CD1c-positive myeloid dendritic cell (primary cell): ENCODE measurements around the gene SPATA13.
"Not testable (repeated sequence)": the region's sequence is repeated elsewhere in the genome, so short reads cannot be mapped to it uniquely, and the experiment has no call there.

Source experiments
- DNase-seq: peaks from one replicate; pipeline ENCODE4 v3.0.0-alpha.2; 2016; ENCODE audit errors: extremely low spot score

The SPATA13 gene

DNA sequence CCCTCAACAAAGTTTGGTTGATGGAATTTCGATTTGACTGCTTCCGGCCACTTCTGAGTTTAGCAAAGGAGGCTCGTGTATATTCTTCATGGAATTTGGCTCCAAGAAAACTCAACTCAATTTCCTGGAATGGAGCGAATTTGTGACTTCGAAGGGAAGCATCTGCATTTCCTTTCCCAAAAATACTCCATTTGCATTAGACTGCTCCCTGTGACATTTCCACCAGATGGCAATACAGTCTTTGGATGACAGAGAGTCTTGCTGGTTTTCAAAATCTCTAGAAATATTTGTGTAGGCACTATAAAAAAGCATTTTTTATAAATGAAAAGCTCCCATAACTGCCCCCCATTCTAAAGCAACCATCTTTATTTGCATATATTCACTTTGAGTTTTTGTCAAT is 152.9 kb downstream of the SPATA13 start:
- no peak for DNase-seq

DNA sequence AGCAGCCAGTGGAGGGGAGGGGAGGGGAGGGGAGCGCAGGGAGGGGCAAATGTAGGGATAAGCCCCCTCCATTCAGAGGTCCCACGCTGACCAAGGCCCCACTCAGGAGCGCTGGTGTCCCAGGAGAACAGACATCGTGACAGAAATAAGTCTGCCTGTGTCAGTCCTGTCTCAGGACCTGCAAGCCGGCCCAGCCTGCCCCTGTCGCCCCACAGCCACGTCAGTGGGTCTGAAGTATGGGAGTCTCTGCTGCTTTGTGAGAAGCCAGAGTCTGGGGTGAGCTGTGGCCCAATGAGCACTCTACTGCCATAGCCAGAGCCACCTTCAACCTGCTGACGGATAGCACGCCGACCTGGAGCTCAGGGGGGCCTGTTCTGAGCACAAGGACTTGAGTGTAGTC is 157.3 kb downstream of the SPATA13 start:
- not testable (repeated sequence) for DNase-seq

DNA sequence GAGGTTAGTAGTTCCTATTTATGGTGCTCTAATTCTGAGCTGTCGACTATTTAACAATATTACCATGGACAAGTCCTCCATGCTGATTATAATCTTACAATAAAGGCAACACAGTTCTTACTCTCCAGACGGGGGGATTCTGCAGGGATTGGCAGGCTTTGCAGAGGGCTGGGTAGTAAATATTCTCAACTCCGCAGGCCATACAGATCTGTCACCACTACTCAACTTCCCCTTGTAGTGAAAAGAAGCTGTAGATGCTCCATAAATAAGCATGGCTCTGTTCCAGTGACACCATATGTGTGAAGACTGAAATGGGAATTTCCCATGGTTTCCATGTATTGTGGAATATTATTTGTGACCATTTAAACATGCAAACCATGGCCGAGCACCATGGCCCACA is 158.4 kb downstream of the SPATA13 start:
- DNase-seq: not testable (repeated sequence)

DNA sequence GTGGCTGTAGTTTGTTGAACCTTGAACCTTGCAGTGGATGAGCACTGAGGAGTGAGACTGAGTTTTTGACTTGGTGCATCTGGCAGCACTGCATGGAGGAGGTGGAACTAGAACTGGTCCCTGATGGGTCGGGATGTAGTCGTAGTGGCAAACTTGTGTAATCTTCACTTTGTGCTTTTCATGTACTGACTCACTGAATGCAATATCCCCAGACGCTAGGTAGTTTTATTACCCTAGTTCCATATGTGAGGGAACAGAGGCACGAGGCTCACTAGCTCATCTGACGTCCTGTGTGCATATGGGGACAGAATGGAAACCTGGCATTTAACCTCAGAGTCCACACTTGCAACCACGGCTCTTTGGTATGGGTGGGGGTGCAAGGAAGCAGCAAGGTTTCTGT is 159.1 kb downstream of the SPATA13 start:
- DNase-seq: not testable (repeated sequence)

DNA sequence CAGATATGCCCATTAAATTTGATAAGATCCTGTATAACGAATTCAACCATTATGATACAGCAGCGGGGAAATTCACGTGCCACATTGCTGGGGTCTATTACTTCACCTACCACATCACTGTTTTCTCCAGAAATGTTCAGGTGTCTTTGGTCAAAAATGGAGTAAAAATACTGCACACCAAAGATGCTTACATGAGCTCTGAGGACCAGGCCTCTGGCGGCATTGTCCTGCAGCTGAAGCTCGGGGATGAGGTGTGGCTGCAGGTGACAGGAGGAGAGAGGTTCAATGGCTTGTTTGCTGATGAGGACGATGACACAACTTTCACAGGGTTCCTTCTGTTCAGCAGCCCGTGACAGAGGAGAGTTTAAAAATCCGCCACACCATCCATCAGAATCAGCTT is 160.9 kb downstream of the SPATA13 start:
- not testable (repeated sequence) for DNase-seq

DNA sequence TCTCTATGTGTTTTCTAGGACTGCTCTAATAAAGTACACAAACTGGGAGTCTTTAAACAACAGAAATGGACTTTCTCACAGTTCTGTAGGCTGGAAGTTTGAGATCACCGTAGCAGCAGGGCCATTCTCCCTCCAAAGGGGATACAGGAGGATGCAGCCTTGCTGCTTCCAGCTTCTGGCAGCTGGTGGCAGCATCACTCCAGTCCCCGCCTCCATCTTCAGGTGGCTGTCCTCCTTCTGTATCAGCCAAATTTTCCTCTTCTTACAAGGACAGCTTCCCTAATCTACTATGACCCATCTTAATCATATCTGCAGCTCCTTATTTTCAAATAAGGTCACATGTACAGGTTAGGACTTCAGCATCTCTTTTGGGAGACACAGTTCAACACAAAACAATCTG is 161.9 kb downstream of the SPATA13 start:
- DNase-seq: not testable (repeated sequence)

DNA sequence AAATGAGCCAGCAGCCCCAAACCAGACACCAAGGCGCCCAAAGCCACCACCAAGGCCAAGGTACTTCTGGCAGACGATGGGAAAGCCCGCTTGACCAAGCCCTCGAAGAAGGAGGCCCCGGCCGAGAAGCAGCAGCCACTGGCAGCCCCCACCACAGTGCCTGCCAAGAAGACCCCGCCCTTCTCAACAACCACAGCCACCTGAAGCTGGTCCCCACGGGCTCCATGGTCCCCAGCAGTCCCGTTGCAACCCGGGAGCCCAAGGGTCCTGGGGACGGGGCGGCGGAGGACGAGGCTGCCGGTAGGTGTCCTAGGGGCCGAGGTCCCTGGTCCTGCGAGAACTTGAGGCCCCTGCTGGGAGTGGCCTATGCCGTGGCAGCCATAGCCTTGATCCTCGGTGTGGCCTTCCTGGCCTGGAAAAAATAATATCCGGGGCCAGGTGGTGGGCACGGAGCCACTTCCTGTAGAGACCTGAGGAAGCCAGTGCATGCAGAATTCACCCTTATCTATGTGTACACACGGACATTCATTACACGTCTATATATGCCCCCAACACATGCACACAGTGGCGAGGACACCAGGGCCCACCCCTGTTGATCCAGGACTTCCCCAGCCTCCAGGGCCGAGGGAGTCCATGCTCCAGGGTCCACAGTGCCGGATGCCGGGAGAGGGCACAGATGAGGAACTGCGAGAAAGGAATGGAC is 162.7 kb downstream of the SPATA13 start:
- DNase-seq: no peak

DNA sequence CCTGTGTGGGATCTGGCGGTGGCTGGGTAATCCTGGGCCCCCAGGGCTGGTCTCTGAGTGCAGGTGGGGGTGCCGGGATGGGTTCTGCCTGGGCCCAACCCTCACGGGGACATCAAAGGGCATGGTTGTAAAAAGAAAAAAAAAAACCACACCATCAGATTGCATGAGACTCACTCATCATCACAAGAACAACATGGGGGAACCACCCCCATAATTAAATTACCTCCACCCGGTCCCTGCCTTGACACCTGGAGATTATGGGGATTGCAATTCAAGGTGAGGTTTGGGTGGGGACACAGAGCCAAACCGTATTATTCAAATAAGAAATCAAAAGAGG is 163.2 kb downstream of the SPATA13 start:
- DNase-seq: no peak

DNA sequence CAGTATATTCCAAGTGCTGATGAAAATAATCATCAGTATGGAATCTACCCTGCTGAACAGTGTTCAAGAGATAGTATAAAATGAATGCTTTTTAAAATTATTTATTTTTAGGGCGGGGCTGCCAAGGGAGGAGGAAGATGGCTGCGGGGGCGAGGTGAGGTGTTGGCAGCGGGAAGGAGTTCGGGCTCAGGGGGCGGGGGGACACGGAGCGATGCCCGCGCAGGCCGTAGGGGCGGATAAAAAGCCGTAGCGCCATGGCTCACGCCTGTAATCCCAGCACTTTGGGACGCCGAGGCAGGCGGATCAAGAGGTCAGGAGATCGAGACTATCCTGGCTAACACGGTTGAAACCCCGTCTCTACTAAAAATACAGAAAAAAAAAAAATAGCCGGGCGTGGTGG is 167.1 kb downstream of the SPATA13 start:
- DNase-seq: not testable (repeated sequence)

DNA sequence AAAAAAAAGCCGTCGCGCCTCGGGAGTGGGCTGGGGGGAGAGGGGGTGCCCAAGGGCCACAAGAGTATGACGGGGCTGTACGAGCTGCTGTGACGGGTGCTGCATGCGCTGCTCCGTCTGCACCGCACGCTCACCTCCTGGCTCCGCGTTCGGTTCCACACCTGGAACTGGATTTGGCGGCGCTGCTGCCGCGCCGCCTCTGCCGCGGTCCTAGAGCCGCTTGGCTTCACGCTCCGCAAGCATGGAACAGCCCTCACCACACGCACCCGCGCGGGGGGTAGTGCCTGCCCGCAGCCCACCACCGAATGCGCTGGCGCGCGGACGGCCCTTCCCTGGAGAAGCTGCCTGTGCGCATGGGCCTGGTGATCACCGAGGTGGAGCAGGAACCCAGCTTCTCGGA is 167.6 kb downstream of the SPATA13 start:
- DNase-seq: no peak

DNA sequence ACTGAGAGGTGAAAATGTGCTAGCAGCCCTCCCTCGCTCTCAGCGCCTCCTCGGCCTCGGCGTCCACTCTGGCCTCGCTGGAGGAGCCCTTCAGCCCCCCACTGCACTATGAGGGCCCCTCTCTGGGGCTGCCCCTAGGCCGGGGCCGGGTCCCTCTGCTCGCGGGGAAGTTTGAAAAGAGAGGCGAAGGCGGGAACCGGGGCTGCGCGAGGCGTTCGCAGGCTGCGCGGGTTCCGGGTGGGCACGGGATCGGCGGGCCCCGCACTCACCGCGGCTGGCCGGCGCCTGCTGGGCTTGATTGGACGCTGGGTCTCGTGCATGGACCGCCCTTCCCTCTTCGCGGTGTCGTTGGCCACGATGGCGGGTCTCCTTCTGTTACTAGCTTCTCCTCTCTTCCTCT is 178.2 kb downstream of the SPATA13 start:
- DNase-seq: no peak

DNA sequence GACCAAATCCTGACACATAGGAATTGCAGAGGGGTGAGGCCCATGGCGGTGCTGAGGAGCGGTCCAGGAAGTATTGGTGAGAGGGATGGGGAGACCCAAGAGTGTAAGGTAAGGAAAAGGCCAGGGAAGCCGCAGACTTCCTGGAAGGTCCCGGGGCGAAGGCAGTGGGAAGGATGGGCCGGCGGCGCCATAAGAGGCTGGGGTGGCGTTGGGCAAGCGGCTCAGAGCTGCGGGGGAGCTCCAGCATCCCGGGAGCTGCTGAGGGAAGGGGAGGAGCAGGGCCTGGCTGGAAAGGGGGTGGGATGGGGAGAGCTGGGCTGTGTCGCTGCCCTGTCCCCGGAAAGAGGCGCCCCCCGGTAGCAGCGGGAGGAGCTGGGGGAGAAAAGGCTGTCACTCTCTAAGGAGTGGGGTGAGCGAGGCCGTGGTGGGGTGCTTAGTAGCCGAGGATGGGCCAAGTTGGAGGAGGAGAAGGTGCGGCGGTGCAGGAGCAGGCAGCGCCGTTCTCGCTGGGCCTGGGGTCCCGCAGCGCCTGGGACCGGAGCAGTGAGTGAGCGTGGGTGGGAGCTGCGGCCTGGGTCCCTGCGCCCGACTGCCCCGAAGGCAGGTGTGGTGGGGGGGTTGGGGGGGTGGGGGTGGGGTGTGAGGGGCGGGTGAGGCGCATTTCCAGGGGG is 179.6 kb downstream of the SPATA13 start:
- DNase-seq: no peak

DNA sequence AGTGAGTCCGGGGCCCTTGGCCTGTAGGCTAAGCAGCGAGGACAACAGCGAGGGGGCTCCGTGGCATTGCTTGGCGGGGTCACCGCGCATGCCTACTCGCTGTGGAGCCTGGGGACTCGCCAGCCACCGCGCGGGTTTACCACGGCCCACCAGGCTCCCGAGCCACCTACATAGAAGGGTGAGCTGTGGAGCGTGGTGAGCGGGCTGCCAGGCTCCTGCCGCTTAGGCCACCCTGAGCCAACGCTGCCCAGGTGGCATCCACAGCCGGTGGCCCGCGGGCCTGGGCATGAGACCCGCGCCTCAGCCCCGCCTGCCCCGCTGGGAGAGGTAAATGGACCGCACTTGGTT is 180.1 kb downstream of the SPATA13 start:
- no peak for DNase-seq

DNA sequence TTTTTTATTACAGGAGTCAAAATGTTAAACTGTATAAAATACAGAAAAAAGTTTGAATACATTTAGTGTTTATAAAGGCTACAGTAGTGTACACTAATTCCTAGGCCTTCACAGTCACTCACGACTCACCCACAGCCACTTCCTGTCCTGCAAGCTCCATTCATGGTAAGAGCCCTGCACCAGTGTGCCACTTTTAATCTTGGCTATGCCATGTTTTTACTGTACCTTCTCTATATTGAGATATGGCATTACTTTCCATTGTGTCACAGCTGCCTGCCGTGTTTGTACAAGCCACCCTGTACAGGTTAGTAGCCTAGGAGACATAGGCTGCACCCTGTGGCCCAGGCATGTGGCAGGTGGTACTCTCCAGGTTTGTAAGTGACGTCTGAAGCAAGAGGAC is 180.9 kb downstream of the SPATA13 start:
- DNase-seq: no peak

DNA sequence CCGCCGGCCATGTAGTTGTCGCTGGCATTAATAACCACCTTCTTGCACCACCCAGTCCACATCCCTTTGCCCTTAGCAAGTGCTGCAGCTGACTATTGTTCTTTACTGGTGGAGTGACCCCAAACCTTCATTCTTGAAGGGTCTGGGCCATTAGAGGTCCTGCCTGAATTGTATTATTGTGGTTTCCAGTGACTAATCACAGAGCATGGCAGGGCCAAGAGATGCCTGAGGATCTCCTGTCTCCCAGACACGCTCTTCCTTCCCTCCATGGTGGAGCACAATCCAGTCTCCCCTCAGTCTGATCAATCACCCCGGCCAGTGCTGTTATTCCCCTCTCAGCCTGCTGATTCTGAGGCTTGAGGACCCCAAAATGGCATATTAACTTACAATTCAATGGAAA is 187.9 kb downstream of the SPATA13 start:
- DNase-seq: no peak

DNA sequence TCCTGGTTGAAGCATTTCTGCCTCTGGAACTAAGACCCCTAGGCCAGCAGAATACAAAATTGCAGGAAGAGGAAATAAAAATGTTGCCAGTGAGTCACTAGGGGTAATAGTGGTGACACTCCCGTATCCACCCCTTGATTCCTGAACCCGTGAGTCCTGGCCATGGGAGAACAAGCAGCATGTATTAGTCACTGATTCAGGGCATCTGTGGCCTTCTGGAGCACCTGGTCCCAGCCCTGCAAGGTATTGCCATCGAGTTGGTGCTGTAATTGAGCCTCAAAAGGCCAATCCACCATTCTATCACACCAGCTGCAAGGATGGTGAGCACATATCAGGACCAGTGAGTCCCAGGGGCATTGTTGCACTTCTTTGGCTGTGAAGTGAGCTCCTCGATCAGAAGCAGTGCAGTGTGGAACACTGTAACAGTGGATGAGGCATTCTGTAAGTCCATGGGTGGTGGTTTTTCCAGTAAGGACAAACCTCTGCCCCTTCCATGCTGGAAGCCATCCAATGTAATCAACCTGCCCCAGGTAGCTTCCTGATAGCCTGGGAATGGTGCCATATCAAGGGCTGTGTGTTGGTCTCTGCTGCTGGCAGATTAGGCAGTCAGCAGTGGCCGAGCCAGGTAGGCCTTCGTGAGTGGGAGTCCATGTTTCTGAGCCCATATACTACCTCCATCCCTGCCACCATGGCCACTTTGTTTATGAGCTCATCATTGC is 188.4 kb downstream of the SPATA13 start:
- no peak for DNase-seq

DNA sequence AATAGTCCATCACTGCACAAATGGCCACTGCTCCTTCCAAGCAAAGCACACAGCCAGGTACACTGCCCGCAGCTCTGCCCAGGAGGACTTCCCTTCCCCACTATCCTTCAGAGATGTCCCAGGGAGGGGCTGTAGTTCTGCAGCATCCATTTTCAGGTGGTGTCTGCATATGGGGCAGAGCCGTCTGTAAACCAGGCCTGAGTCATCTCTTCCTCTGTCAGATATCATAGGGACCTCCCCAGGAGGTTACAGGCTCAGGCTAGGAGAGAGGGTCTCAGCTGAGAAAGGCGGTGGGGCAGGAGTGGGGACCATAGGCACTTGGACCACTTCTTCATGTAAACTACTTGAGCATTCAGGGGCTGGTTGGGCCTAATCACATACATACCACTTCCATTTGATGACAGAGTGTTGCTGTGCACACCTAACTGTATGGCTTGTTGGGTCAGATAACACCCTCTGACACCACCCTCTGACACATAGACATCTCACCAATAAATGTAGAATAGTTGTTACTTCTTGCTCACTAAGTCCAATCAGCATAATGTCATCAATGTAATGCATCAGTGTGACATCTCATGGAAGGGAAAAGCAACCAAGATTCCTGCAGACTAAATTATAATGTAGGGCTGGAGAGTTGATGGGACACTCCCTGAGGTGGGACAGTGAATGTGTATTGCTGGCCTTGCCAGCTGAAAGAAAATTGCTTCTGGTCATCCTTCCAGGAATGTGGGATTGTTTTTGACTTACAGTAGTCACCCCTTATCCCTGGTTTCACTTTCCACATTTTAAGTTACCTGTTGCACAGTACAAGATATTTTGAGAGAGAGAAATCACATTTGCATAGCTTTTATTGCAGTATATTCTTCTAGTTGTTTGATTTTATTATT is 189.5 kb downstream of the SPATA13 start:
- DNase-seq: not testable (repeated sequence)

DNA sequence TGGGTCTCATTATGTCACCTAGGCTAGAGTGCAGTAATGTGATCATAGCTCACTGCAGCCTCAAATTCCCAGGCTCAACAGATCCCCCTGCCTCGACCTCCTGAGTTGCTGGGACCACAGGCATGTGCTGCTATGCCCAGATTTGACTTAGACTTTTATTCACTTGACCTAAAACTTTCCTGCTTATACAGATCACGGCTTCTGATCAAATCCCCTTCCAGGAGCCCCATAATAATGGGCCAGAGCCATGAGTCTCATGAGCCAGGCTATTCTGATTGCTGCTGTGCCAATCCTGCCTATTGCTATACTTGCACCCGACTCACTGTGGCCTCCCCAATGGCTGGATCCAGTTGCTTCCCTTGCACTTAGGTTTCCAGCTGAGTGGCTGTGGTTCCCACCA is 190.9 kb downstream of the SPATA13 start:
- no peak for DNase-seq

DNA sequence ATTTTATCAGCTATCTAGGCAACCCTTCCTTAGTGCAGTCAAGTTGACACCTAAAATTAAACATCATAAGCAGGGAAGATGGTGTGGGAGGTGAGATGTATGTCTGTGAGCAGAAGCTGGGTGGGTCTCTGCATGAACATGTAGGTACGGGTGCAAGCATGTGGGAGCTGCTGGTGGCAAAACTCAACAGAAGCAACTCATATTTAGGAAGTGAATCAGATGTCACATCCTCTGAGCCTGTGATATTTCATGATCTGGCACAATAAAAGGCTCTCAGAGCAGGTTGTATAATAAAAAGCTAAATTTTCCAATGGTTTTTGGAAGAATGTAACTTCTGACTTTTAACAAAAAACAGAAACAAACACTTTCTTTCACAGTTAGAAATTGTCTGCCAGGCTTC is 193.2 kb downstream of the SPATA13 start:
- DNase-seq: no peak

DNA sequence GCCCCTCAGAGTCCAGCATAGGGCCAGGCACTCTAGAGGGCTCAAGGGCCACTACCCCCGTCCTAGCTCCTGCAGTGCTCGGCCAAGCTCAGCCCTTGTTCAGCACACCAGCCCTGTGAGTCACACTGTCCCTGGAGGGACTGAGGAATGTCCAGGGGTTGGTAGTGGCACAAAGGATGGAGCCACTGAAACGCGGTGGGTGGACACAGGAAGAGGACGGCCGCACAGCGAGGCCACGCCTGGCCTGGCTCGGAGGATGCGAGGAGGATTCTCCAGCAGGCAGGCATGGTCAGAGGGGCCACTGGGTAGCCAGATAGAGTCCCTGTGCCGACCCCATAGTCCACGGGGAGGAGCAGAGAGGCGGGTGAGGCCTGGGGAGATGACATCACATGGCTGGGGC is 194.6 kb downstream of the SPATA13 start:
- DNase-seq: no peak

DNA sequence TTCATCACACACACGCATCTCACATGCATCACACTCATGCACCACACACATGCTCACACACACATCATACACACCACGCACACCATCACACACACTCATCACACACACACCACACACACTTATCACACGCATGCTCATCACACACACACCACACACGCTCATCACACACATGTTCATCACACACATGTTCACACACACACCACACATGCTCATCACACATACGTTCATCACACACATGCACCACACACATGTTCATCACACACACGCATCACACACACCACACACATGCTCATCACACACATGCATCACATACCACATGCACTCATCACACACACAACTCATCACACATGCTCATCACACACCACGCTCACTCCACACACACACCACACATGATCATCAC is 195.8 kb downstream of the SPATA13 start:
- DNase-seq: no peak
